NCI-H1417 treated with DMSO at 0.1 percent for 48 hours (cell line): ENCODE data around the gene NSFL1C.

Experiments used
- DNase-seq: peaks from one replicate; lab custom pipeline; 2025; lab: John Stamatoyannopoulos, UW

The NSFL1C gene

DNA sequence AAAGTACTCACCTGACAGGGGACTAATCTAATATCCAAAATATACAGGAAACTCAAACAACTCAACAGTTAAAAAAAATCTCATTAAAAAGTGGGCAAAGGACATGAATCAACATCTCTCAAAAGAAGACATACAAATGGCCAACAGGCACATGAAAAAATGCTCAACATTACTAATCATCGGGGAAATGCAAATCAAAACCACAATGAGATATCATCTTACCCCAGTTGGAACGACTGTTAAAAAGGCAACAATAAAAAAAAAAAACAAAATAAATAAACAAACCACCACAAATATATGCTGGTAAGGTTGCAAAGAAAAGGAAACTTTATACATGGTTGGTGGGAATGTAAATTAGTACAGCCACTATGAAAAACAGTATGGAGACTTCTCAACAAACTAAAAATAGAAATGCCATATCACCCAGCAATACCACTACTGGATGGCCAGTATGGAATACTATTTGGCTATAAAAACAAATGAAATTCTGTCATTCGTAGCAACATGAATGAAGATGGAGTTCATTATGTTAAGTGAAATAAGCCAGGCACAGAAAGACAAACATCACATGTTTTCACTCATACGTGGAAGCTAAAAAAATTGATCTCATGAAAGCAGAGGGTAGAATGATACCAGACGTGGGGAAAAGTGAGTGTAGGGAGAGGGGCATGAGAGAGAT lies 17.9 kb upstream of the NSFL1C start:
- DNase-seq: no peak

DNA sequence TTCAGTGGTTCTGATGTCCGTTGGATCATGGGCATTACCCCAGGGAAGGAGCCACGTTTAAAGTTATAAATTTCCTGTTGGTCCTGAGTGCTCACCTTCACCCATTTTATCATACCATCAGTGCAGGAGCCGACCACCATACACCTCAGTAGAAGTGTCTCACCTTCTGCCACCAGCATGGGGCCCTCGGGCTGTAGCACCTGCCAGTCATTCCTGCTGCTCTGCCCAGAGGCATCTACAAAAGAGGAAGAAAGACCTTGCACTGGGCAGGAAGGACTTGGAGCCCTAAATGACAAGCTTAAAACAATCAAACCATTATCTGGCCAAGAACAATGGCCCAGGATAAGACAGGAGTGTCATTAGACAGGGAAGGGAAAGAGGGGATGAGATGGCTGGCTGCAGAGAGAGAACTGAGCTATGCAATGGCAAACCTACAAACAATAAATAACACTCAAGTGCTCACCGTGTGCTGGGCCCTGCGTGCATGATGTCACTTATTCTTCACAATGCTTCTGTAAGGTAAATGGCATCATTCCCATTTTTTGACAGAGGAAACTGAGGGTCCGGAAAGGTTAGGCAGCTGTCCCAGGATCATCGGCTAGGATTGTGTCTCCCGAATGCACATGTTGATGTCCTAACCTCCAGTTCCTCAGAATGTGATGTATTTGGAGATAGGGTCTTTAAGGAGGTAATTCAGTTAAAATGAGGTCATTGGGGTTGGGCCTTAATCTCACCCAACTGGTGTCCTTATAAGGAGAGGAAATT lies 13.4 kb upstream of the NSFL1C start:
- no peak for DNase-seq

DNA sequence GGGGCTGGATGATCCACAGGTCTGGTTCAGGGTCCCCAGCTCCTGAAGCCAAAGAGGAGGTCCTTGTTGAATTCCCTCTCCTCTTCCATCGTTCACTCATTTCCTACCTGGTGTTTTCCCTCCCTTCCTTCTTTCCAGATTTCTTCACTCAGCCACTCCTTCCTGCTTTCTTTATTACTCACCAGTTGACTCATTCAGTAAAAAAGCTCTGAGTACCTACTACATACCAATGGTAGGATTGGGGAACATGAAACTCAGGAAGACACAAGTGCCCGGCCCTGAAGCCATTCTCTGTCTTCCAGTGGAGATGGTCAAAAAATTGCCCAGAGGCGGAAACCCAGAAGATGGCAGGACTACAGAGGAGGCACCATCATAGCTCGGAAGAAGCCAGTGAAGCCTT lies 11.9 kb upstream of the NSFL1C start:
- DNase-seq: no peak

DNA sequence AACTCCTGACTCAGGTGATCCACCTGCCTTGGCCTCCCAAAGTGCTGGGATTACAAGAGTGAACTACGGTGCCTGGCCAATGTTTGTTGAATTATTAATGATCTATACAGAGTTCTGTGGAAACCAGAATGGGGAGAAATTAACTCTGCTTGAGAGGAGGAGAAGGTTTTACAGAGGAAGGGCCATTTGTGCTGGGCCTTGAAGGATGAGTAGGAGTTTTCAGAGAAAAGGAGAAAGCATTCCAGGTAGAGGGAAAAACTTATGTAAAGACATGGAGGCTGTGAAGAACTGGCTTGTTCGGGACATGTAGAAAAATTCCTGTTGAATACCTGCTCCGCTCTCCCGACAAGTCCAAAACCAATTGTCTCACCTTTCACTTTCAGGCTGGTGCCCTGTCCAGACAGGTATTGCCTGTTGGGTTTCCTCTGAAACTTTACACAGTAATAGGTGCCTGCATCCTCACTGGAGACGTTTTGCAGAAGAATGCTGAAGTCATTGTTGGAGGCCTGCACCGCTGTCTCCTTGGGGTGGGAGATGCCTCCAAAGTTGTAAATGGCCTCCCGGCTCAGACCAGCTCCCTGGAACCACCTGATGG lies 11.3 kb upstream of the NSFL1C start:
- no peak for DNase-seq

DNA sequence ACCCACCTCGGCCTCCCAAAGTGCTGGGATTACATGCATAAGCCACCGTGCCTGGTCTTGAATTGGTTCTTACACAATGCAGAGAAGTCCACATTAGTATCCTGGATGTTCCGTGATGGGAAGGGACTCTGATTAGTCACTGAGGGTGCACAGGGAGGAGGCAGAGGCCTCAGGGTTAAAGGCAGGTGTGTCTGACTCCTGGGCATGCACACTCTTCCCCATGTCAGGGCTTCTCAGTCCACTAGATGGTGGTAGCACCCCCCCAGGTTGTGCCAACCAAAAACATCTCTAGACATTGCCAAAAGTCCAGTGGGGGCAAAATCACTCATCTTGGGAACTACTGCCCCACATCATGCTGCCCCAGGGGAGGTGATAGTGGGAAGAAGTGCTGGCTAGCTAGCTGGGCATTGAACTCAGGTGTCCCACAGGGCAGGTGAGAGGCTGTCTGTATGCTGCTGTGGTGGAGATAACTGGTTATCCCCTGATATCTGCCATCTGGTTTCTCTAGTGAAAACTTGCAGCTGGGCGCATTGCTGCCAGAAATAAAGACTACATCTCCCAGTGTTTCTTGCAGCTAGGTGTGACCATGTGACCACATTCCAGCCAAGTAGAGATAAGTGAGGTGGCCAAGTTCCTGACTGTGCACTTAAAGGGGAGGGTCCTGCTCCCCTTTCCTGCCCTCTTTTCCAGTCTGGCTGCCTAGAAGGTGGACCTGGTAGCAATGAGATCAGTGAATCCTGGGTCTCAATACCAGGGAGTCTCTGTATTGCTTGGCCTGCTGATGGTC lies 8.4 kb upstream of the NSFL1C start:
- DNase-seq: no peak

DNA sequence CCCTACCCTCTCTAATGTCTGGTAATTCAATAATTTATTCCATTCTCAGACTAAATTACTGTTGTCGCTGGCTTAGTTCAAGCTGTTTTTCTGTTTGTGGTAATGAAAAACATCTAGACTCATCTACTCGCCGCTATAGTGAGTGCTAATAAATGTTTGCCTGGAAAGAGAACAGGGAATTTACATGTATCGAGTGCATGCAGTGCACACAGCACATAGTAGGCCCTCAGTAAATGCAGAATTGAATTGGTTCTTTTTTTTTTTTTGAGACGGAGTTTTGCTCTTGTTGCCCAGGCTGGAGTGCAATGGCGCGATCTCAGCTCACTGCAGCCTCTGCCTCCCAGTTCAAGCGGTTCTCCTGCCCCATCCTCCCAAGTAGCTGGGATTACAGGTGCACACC lies 7.7 kb upstream of the NSFL1C start:
- no peak for DNase-seq

DNA sequence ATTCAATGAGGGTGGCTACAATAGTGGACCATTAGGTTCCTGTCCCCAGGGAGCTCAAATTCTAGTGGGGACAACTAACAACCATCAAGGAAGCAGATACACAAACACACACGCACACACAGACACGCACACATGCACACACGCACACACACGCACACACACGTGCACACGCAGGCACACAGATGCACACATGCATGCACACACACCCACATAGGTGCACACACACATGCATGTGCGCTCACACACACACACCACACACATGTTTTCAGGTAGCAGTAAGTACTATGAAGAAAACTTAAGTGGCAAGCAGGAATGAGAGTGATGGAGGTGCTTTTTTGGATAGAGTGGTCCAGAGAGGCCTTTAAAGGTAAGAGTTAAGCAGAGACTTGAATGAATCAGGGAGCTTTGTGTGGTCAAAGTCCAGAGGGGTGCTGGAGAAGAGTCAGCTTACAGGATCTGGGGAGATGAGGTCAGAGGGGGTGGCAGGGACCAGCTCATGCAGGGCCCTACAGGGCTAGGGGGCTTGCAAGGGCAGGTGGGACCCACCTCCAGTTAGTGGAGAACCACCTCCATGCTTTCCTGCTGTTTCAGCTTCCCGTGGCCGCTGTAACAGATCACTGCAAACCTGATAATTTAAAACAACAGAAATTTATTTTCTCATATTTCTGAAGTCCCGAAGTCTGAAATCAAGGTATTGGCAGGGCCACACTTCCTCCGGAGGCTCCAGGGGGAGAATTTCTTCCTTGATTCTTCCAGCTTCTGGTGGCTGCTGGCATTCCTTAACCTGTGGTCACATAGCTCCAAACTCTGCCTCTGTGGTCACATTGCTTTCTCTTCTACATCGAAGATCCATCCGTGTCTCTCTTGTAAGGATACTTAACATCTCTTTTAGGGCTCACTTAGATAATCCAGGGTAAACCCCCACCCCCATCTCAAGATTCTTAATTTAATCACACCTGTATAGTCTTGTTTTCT lies 6.9 kb upstream of the NSFL1C start:
- DNase-seq: no peak

DNA sequence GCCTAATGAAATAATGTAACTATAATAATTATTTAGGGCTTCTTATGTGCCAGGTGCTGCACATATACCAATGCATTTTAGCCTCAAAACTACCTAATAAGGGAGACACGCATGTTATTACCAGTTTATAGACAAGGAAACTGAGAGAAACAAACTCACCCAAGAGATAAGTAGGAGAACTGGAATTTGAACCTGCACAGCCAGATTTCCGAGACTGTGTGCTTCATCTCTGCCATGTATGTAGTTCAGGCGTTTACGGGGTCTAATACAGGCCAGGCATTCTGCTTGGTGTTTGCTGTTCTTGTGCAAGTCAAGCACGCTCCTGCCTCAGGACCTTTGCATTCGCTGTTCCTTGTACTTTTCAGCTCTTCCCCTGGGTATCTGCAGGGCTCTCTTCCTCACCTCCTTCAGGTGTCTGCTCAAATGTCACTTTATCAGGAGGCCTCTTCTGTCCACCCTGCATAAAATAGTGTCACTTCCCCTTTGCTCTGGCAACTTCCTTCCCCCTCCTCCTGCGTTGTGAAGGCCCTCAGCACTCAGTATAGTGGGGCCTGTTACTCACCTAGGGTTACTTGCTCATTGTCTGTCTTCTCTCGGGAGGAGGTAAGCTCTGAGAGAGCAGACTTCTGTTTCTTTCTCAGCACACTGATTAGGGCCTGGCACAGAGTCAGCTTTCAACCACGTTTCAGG lies 6.1 kb upstream of the NSFL1C start:
- DNase-seq: no peak

DNA sequence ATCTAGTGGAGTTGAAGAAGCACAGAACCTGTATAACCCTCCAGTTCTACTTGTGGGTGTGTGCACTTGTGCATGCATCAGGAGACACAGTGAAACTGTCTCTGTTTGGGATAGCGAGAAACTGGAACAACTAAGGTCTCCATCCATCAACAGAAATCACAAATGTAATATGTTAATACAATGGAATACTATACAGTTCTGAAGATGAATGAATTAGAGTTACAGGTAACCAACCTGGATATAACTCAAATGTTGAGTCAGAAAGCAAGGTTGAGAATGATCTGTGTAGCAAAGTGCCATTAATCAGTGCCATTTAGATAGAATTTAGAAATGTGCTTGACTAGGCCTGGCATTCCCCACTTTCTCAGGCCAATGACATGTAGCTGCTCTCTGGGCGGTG lies 4.6 kb upstream of the NSFL1C start:
- DNase-seq: no peak

DNA sequence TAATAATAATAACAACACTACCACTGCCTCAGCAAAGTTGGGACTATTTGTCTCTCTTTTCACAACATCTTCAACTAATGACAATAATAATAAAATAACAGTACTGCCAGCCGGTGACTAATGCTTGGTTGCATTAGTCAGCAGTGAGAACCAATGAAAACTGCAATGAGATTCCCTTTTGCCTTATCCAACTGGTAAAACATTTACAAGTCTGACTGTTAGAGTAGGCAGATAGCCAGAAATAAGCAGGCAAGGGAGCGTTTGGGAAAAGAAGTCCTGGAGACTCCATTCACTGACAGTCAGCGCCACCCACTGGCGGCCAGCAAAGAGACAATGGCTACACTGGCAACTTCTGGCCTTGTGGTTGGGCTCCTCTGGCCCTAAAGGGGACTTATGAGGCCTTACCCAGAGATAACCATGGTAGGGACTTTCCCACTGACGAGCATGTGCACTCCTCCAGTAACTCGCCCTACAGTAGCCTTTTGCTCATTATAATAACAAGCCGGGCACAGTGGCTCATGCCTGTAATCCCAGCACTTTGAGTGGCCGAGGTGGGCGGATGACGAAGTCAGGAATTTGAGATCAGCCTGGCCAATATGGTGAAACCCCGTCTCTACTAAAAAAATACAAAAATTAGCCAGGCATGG lies 3.4 kb upstream of the NSFL1C start:
- no peak for DNase-seq

DNA sequence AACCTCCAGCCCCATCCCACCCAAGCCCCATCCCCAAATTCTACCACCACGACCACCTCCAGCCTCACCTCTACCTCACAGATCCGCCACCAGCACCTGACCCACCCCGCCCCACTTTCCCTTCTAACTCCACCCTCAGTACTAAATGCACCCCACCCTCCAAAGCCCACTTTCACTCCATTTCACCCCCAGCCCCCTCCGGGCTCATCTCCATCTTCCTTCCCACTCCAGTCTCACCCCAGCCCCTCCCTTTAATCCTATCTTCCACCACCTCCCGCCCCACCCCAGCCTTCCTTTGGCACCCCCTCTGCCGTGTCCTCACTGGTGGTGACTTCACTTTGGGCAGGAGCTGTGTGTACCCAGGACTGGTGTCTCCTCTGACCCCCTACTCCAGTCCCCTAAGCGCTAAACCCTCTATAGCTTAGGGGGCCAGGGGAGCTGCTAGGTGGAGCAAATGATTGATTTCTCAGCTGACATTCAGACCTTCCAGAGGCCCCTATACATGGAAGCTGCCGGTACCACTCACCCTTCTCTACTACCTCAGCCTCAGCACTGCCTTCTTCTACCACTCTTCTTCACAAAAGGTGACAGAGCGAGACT lies 2.8 kb upstream of the NSFL1C start:
- DNase-seq: no peak

DNA sequence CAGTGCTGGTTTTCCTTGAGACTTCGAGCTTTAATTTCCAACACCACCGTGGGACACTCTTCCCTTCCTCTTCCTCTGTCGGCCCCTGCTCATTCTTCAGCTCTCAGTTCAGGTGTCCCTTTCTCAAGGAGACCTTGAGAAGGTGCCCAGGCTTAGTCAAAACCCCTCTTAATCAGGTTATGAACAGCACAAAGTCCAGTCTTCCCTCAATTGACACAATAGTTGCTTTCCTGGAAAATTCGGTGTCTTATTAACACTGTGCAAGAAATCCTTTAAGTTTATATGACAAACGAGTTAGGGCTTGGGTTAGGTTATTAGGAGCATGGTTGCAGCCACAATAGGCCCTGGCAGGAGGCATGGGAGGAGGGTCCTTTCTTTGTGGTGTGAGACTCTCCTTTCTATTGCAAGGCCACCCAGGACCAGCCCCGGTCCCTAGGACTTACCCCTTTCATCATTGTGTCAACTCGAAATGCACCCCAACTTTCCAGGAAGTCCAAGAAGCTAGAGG lies 1.5 kb upstream of the NSFL1C start:
- no peak for DNase-seq

DNA sequence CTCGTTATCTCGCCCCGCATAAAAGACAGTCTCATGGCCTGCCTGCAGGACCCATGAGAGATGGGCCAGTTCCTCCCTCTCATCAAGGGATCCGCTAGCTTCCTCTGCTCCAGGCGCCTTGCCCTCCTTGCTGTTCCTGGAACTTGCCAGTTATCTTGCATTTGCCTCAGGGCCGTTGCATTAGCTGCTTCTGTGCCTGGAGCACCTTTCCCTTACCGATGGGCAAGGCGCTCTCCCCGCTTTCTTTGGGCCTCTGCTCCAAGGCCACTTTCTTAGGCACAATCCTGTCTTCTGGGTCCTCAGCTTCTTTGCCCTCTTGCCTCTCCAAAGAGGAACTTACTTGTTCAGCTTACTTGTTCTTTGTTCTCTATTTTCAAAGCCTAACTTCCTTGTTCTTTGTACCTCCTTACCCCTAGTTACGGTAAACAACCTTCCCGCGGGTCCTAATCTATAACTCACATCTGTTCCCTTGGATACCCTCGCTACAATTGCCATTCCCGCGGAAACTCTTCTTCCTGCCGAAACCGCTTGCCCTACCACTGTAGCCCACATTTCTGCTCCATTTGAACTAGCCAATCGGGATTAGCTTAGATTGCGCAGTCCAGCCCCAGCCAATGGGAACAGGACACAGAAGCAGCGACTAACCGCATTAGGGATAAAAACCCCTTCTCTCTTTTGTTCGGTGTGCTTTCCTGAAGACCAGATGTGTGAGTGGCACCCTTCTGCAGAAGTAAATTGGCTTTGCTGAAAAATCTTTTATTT lies 887 bp upstream of the NSFL1C start:
- DNase-seq: no peak

DNA sequence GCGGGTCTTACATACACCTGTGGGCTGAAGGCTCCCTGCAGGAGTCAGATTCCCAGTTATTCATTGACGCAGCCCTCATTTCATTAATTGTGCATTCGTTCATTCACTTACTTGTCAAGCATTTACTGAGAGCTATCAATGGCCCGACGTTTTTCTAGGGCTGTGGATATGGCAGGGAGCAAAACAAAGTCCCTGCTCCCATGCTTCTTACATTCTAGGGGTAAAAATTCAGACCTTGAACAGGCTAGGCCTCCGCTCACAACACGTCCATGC lies 369 bp upstream of the NSFL1C start:
- DNase-seq: no peak

DNA sequence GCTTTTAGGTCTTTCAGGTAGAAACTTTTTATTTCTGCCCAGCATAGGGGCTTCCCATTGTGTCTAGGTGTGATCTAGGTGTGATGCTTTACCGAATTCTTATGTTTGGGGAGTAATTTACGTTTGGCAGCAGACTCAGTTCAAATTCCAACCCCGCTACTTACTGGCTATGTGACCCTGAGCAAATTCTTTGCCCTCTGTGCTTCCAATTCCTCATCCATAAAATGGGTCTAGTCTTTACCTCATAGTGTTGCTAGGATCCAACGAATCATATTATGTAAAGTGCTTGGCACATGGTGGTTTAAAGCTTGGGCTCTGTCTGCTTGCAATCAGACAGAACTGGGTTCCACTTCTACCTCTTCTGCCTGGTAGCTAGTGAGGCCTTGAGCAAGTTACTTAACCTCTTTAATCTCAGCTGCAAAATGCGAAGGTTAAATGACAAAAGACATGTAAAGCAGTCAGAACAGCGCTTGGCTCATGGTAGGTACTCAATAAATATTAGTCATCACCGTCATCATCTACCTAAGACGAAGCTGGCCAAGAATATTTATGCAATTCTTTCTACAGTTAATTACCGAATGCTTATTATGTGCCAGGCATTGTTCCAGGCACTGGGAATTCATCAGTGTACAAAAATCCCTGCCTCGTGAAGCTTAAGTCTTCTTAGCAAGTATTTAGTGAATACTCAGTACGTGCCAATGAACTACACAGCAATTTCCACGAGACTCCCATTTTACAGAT lies 1.0 kb downstream of the NSFL1C start:
- DNase-seq: no peak

DNA sequence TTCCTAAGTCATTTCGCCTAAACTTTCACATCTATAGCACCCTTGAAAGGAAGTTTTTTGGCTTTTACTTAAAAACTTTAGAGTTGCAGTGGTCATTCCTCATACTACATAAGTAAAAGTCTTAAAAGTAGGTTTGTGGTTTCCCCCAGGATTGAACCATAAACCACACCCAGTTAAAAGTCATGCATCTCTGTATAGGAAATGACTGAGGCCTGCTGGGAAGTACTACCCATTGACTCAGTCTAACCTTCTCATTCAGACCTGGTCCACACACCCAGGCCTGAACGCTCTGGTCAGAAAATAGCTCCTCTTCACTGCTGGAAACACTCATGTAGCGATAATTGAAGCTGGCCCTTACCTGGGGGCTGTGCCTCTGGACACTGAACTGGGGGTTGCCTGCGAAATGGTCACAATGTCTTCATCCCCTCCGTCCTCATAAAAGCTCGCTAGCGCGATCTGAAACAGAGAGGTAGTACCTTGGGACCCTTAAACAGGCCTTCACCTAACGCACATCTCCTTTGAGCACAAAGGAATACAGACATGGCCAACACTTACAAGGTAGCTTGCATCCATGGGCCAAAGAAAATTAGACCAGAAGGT lies 2.6 kb downstream of the NSFL1C start:
- no peak for DNase-seq

DNA sequence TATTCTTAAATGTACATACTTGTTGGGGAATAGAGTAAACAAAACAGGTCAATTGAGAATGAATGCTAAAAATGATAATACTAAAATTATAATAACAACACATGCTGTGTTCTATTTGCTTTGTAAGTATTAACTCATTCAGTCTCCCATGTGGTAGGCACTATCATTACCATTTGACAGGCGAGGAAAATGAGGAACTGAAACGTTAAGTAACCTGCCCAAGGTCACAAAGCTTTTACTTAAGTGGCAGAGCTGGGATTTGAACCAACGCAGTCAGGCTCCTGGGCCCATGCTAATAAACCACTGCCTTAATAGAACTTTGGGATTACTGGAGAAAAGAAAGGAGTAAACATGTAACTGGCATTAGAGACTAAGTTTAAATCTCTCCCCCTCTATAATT lies 3.8 kb downstream of the NSFL1C start:
- DNase-seq: no peak

DNA sequence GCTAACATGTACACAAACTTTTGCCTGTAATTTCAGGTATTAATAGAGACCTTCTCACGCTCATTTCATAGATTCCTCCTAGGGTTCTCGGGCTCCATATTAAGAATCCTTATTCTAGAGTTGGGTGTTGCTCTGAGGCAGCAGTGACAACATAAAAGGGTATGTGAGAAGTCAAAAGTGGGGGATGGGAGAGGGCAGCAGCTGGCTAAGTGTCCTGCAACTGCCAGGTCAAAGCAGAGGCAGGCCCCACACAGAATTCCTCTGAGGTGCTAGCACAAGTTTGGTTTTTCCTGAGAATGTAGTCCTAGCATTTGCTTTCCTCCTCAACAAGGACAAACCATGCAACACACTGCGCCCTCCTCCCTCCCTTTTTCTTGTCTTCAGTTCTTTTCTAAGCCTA lies 4.6 kb downstream of the NSFL1C start:
- no peak for DNase-seq
